Adrenal gland (tissue), 5 donors: ENCODE data around the gene KIAA1671.

Source experiments
- POLR2A ChIP-seq, 2 donors: fragments of 450-650 bp; IDR thresholded peaks; one replicate each; pipeline ENCODE4 v1.6.1; 2017; ENCODE audit warnings: antibody characterized with exemption in 2 of 2, mild to moderate bottlenecking in 2 of 2, moderate library complexity in 1 of 2
- TF ChIP-seq, protein P1 (sequence below), 6 experiments: fragments of 450-650 bp in 4 of 6; fragments of 200-600 bp in 2 of 6; sonication (generic) in 1 of 6; IDR thresholded peaks; 1 replicate in 5 of 6; 2 replicates in 1 of 6; pipeline versions ENCODE4 v1.5.1 to v1.8.0; 2016 to 2021; ENCODE audit warnings: antibody characterized with exemption in 6 of 6, mild to moderate bottlenecking in 2 of 6, moderate library complexity in 1 of 6
- donor health status: DM: no; HTN: no; CAD: no.

DNA sequence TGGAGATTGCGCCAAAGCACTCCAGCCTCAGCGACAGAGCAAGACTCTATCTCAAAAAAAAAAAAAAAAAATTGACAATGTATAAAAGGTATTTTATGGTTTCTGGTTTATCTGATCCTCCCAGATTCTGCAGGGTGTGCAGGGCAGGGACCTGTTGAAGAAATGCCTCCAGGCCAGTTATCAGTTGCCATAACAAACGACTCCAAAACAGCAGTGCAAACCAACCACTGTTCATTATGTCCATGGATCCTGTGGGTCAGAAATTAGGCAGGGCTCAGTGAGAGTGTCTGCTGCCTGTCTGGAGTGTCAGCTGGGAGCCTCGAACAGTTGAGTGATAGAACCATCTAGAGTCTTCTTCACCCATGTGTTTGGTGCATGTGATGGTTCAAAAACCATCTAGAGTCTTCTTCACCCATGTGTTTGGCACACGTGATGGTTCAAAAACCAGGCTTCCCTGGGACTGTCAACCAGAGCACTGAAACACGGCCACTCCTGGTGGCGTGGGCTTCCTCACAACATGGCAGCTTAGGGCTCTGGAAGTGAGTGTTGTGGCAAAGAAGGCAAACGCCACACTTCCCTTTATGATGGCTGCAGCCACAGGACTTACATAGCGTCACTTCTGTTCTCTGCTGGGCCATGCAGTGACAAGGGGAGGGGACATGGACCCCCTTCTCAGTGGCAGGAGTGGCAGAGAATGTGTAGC lies 132.0 kb downstream of the KIAA1671 start:
- TF ChIP-seq, protein P1, sequence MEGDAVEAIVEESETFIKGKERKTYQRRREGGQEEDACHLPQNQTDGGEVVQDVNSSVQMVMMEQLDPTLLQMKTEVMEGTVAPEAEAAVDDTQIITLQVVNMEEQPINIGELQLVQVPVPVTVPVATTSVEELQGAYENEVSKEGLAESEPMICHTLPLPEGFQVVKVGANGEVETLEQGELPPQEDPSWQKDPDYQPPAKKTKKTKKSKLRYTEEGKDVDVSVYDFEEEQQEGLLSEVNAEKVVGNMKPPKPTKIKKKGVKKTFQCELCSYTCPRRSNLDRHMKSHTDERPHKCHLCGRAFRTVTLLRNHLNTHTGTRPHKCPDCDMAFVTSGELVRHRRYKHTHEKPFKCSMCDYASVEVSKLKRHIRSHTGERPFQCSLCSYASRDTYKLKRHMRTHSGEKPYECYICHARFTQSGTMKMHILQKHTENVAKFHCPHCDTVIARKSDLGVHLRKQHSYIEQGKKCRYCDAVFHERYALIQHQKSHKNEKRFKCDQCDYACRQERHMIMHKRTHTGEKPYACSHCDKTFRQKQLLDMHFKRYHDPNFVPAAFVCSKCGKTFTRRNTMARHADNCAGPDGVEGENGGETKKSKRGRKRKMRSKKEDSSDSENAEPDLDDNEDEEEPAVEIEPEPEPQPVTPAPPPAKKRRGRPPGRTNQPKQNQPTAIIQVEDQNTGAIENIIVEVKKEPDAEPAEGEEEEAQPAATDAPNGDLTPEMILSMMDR (IDR thresholded peaks at IDR 0.05) = no peak
- TF ChIP-seq POLR2A (IDR thresholded peaks at IDR 0.05) = no peak
